GM21447 (cell line): ENCODE measurements around the gene ACACB.

Experiments
- ATAC-seq: cut with Tn5 transposase; IDR thresholded peaks from one replicate; pipeline ENCODE4 v1.9.1; 2021; ENCODE audit not compliant: unreplicated experiment

The ACACB gene

DNA sequence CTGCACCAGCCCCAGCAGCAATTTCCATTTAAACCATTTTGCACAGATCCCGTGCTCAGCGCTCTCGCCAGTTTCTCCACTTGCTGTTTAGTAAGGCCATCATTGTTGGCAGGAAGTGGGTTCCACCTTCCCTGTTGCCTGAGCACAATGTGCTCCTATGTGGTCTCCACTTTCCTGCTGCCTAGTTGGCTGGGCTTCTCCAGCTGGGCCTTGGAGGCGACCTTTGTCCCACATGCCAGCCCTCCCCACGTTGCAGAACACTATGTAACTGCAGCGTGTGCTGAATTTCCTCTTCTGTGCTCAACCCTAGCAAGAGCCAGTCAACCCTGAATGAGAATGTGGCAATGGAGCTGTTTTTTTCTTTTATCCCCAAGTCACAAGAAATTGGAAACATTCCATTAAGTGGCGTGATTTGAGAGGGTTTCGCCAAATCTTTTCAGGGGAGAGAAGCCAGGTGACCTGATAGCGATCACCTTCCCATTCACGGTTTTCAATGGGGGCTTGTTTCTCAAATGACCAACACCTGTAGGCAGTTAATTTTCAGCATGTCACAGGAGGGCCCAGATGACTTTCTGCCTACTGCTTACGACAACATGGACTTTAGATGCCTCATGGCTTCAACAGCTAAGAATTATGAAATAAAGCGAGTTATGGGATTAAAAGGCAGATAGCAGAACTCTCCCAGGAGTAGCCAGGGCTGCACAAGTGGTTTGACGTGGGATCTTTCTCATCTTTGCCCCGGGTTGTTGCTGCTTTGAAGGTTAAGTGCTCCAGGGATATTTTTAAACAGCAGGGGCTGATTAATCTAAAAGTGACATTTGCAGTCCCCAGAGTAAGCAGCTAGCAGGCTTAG, at the start of gene ACACB:
Gene ACACB, plus strand, starts transcription at position 830 of the 853 bp plus-strand sequence. CDS start 22,819 bp downstream, outside the sequence.
- no peak for ATAC-seq

DNA sequence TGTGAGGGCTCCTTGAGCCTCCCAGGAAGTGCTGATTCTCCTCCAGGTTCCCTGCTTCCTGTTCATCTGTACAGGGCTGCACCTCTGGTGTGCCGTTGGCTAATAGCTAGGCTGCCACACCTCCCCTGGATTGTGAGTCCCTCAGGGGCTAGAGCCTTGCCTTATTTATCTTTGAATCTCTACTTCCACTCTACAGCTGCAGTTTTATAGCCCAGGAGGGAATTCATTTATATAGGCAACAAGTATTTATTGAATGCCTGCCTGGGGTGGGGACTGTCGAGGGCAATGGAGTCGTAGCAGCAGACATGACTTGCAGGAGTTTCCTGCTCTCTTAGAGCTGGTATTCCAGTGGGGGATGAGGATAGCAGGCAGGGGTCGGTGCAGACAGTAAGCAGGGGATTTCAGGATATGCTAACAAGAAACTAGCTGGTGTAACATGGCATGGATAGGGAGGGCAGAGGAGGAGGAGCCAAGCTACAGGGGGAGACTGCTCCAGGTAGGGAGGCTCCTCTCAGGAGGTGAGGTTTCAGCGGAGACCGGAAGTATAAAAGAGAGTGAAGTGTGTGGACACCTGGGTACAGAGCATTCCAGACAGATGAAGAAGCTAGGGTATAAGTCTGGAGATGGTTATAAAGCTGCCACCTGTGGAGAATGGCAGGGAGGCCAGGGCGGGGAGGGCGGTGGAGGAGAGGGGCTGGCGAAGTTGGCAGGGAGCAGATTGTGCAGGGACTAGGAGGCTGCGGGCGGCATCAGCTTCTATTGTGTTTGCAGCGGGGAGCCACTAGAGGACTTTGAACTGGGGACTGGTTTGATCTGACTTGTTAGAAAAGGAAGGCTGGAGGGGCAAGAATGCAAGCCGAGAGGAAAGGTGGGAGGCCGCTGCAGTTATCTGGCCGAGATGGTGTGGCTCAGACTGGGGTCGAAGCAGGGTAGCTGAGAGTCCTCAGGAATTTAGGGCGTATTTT, 46.8 kb upstream of the ACACB start:
- no peak for ATAC-seq

GRCh38 chr12:109074866-109075265, 41.5 kb upstream of the ACACB start:
- ATAC-seq = no peak

- ATAC-seq = no peak
Observed at GRCh38 chr12:109082751-109083150, 33.6 kb upstream of the ACACB start.

GRCh38 chr12:109084425-109084824, 32.0 kb upstream of the ACACB start:
- no peak for ATAC-seq

GRCh38 chr12:109085590-109085989, 30.8 kb upstream of the ACACB start:
- no peak for ATAC-seq

DNA sequence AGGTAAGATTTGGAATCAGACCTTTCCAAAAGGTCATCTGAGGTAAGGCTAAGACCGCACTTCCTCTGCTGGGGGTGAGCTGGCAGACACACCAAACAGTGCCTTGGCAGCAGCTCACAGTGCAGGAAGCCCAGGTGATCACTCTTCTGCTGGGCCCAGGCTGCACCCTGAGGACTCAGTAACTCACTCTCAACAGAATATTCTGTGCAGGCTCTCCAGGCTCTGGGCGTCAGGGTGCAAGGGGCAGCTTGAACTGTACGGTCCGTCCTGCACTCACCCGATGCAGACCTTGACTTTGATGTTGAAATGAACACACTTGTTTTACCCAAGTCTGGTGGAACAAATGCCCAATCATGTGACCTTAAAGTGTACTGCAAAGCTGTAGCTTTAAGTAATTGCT, 29.1 kb upstream of the ACACB start:
- no peak for ATAC-seq

- ATAC-seq = no peak
Observed at GRCh38 chr12:109088818-109089217, 27.6 kb upstream of the ACACB start.

GRCh38 chr12:109089683-109090082, 26.7 kb upstream of the ACACB start:
- no peak for ATAC-seq

DNA sequence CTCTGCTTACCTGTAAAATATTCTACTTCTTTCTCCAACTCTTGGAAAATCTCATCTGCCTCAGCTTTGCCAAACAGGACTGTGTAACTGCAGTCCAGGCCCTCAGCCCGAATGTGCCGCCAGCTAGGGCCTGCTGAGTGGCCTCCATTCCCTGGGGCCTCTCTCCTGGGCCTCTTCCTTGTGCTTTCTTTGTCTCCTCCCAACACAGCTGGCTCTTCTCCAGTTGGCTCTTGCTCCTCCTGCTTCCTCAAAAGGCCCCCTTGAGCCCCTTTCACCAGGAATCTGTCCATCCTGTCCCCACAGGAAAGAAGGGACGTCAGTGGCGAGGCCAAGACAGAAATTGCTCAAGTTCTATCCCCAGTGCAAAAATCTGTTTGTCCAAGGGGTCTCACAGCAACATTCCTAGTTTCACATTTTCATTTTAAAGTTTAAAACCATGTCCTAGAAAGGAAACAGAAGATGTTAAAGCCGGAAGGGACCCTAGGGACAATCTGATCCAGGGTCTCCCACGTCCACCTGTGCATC, 23.8 kb upstream of the ACACB start:
- no peak for ATAC-seq

GRCh38 chr12:109093022-109093918, 23.1 kb upstream of the ACACB start, which contains the start of gene ALKBH2:
ALKBH2 (minus strand) TSS chr12:109093472; CDS start chr12:109092786, 686 bp downstream.
- ATAC-seq = peak; percentile 60

- ATAC-seq = no peak
Observed at GRCh38 chr12:109097140-109097434, 19.3 kb upstream of the ACACB start.

- peak; percentile 86 for ATAC-seq
Observed at GRCh38 chr12:109097435-109098182, 18.8 kb upstream of the ACACB start, which contains the start of gene UNG. UNG (plus strand) TSS chr12:109097597; CDS start chr12:109097680, 83 bp downstream.

DNA sequence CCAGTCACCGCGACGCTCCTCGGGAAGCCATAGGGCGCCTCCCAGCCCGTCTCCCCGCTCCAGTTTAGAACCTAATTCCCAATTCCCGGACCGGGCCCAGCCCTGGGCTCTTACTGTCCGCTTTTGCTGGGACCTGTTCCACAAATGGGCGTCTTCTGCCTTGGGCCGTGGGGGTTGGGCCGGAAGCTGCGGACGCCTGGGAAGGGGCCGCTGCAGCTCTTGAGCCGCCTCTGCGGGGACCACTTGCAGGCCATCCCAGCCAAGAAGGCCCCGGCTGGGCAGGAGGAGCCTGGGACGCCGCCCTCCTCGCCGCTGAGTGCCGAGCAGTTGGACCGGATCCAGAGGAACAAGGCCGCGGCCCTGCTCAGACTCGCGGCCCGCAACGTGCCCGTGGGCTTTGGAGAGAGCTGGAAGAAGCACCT, 18.2 kb upstream of the ACACB start:
- ATAC-seq = peak; percentile 35

GRCh38 chr12:109098651-109099050, 17.7 kb upstream of the ACACB start:
- no peak for ATAC-seq

- no peak for ATAC-seq
Observed at GRCh38 chr12:109099431-109100020, 16.9 kb upstream of the ACACB start.

- no peak for ATAC-seq
Observed at GRCh38 chr12:109100741-109101140, 15.6 kb upstream of the ACACB start.

GRCh38 chr12:109102491-109102890, 13.9 kb upstream of the ACACB start:
- no peak for ATAC-seq

- no peak for ATAC-seq
Observed at GRCh38 chr12:109105176-109105575, 11.2 kb upstream of the ACACB start.
